KOPT-K1 (cell line): Measurements from ENCODE around the gene TMEM207.

ENCODE experiments used
- H3K27ac ChIP-seq: fragments of 200-600 bp; sonication (generic); 2 replicates; pipeline ENCODE4 v1.5.1; 2016; ENCODE audit warnings: antibody characterized with exemption, mild to moderate bottlenecking, low read depth, low read length; ENCODE audit not compliant: poor library complexity, severe bottlenecking
- H3K36me3 ChIP-seq: fragments of 200-600 bp; sonication (generic); 2 replicates; pipeline ENCODE4 v1.5.1; 2017; ENCODE audit warnings: antibody characterized with exemption, mild to moderate bottlenecking, low read length, moderate library complexity; ENCODE audit not compliant: insufficient read depth
- H3K9me3 ChIP-seq: fragments of 200-600 bp; sonication (generic); 2 replicates; pipeline ENCODE4 v1.5.1; 2017; ENCODE audit warnings: antibody characterized with exemption, low read length, mild to moderate bottlenecking; ENCODE audit not compliant: insufficient read depth, poor library complexity, severe bottlenecking

The TMEM207 gene

GRCh38 chr3:190382082-190382481 lies 67.6 kb downstream of the TMEM207 start:
- no peak overlapping the region for H3K27ac ChIP-seq
- no peaks in the 10 kb centered on the region for H3K9me3 ChIP-seq
- no peaks in the 10 kb centered on the region for H3K36me3 ChIP-seq

GRCh38 chr3:190381441-190381840 lies 68.3 kb downstream of the TMEM207 start:
- H3K36me3 ChIP-seq = no peaks in the 10 kb centered on the region
- no peak overlapping the region for H3K27ac ChIP-seq
- H3K9me3 ChIP-seq = no peaks in the 10 kb centered on the region

GRCh38 chr3:190380184-190380583 lies 69.5 kb downstream of the TMEM207 start:
- Histone ChIP-seq H3K9me3 (no peaks in the 10 kb centered on the region), H3K27ac (no peak overlapping the region), H3K36me3 (no peaks in the 10 kb centered on the region)
